Fibroblast of villous mesenchyme (primary cell): ENCODE data around the gene C6orf120. TPM values are rescaled to one million over a fixed set of nuclear protein-coding genes. Genes with fewer than 3 reads are reported as not detected.

Source experiments
- DNase-seq: peaks from one replicate; pipeline ENCODE4 v3.0.0-alpha.2; 2010; ENCODE audit warnings: low read depth
- H3K4me3 ChIP-seq: 2 replicates; pipeline ENCODE4 v1.5.1; 2011; ENCODE audit warnings: low read depth, mild to moderate bottlenecking, low read length
- total RNA-seq: library from RNA; depleted of rRNA; stranded (reverse); fragments of >200 nt; gene quantifications from 2 replicates; pipeline ENCODE4 v1.2.3, GENCODE V29; 2012
- TF ChIP-seq, protein P1 (sequence below): IDR thresholded peaks from 2 replicates; pipeline ENCODE4 v1.5.1; 2012; ENCODE audit warnings: low read depth, mild to moderate bottlenecking, low read length; ENCODE audit not compliant: insufficient read depth

Gene C6orf120
- total RNA-seq, 1 donor: 57.9 TPM

DNA sequence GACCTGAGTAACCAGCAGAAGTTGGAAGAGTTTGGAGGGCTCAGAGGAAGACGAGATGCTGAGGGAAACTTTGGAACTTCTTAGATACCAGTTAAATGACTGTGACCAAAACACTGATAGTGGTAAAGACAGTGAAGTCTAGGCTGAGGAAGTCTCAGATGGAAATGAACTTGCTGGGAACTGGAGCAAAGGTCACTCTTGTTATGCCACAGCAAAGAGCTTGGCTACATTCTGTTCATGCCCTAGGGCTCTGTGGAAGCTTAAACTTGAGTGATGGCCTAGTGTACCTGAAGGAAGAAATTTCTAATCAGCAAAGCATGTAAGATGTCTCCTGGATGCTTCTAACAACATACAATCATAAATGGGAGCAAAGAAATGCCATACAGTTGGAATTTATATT is 24.8 kb upstream of the C6orf120 start:
- TF ChIP-seq, protein P1, sequence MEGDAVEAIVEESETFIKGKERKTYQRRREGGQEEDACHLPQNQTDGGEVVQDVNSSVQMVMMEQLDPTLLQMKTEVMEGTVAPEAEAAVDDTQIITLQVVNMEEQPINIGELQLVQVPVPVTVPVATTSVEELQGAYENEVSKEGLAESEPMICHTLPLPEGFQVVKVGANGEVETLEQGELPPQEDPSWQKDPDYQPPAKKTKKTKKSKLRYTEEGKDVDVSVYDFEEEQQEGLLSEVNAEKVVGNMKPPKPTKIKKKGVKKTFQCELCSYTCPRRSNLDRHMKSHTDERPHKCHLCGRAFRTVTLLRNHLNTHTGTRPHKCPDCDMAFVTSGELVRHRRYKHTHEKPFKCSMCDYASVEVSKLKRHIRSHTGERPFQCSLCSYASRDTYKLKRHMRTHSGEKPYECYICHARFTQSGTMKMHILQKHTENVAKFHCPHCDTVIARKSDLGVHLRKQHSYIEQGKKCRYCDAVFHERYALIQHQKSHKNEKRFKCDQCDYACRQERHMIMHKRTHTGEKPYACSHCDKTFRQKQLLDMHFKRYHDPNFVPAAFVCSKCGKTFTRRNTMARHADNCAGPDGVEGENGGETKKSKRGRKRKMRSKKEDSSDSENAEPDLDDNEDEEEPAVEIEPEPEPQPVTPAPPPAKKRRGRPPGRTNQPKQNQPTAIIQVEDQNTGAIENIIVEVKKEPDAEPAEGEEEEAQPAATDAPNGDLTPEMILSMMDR: no peak
- DNase-seq: peak; percentile 51
- no peak overlapping the region for H3K4me3 ChIP-seq

DNA sequence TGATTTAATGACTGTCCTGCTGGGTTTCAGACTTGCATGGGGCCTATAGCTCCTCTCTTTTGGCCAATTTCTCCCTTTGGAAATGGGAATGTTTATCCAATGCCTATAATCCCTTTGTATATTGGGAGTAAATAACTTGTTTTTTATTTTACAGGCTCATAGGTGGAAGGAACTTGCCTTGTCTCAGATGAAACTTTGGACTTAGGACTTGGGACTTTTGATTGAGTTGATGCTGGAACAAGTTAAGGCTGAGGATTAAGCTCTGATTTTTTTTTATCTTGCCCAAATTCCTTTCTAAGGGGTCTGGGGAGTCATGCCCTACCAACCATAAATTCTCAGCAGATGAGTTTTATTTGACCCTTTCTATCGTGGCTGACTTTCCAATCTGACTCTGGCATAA is 23.6 kb upstream of the C6orf120 start:
- TF ChIP-seq, protein P1: no peak
- no peak for DNase-seq

DNA sequence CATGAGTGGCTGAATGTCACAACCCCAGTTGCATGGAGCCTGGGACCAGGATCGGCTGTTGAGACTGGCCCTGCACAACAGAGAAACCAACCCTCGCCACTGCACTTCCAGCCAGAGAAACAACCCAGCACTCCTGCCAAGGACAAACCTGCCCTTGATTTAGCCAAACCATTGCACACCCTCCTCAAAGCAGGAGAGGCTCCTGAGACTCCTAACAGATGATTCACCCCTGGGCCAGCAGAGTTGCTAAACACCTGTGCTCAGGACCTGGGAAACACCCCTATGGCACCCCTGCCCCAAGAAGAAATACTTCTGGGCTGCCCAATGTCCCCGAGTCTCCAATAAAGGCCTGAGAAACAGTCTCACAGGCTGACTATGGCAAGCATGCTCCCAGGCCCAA is 17.9 kb upstream of the C6orf120 start:
- TF ChIP-seq, protein P1: no peak
- DNase-seq: no peak

More for the DNA sequence above, 23.6 kb upstream of the C6orf120 start:
- H3K4me3 ChIP-seq: no peak overlapping the region

GRCh38 chr6:169685860-169686259 is 16.1 kb upstream of the C6orf120 start:
- H3K4me3 ChIP-seq: no peak overlapping the region
- TF ChIP-seq, protein P1: no peak
- DNase-seq: no peak

More for the DNA sequence above, 17.9 kb upstream of the C6orf120 start:
- H3K4me3 ChIP-seq: no peak overlapping the region

GRCh38 chr6:169689287-169689686 is 12.6 kb upstream of the C6orf120 start:
- no peak overlapping the region for H3K4me3 ChIP-seq
- TF ChIP-seq, protein P1: no peak

DNA sequence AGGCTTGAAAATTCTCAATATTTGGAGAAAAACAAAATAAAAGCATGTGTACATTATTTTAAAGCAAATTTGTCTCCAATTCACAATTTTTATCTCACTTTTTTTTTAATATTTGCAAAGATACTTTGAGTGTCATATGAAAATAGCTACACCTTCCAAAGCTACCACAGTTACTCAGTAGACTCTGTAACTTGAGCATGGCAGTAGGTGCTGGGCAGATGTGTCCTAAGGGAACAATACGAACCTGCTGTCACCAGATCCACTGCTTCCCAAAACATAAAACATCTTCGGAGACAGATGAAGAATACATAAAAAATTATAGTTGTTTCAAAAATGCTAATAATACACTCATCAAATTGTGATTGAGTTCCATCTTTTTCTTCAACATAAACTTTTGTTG is 10.7 kb upstream of the C6orf120 start:
- TF ChIP-seq, protein P1: no peak
- H3K4me3 ChIP-seq: no peak overlapping the region
- no peak for DNase-seq

More at GRCh38 chr6:169689287-169689686, 12.6 kb upstream of the C6orf120 start:
- DNase-seq: peak; percentile 94

DNA sequence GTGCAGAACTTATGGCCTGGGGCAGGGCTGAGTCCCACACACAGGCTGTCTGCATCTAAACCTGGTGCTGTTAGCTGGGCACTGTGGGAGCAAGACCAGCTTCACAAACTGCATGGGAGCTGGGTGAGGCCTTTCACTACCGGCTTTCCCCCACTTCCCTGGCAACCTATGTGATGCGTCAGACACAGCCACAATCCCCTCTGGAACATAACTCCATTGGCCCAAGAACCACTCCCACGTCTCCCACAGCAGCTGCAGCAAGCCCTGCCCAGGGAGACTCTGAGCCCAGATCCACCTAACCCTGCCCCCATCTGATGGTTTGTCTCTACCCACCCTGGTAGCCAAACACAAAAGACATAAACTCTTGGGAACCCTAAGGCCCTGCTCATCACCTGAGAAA is 9.4 kb upstream of the C6orf120 start:
- no peak overlapping the region for H3K4me3 ChIP-seq
- TF ChIP-seq, protein P1: no peak
- DNase-seq: no peak
